ENCODE results near the gene AHCYL2.

Gene AHCYL2

DNA sequence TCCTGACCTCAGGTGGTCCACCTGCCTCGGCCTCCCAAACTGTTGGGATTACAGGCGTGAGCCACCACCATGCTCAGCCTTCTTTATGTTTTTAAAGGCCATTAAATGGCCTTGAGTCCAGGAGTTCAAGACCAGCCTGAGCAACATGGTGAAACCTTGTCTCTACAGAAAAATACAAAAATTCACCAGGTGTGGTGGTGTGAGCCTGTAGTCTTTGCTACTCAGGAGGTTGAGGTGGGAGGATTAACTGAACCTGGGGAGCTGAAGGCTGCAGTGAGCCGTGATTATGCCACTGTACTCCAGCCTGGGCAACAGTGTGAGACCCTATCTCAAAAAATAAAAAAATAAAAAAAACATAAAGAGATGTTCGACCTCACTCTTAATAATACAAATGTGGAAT, 25.4 kb upstream of the AHCYL2 start:
- Histone ChIP-seq H3K27me3 (no peaks in the 10 kb centered on the region), H3K4me3 (ENCODE audit: low read depth, low read length) (no peak overlapping the region), H3K9me3 (no peaks in the 10 kb centered on the region), H3K4me1 (no peaks in the 10 kb centered on the region), H3K36me3 (no peaks in the 10 kb centered on the region)
- no peak for DNase-seq
- TF ChIP-seq, protein P1, sequence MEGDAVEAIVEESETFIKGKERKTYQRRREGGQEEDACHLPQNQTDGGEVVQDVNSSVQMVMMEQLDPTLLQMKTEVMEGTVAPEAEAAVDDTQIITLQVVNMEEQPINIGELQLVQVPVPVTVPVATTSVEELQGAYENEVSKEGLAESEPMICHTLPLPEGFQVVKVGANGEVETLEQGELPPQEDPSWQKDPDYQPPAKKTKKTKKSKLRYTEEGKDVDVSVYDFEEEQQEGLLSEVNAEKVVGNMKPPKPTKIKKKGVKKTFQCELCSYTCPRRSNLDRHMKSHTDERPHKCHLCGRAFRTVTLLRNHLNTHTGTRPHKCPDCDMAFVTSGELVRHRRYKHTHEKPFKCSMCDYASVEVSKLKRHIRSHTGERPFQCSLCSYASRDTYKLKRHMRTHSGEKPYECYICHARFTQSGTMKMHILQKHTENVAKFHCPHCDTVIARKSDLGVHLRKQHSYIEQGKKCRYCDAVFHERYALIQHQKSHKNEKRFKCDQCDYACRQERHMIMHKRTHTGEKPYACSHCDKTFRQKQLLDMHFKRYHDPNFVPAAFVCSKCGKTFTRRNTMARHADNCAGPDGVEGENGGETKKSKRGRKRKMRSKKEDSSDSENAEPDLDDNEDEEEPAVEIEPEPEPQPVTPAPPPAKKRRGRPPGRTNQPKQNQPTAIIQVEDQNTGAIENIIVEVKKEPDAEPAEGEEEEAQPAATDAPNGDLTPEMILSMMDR (IDR thresholded peaks at IDR 0.05; ENCODE audit: low read depth, low read length): no peak

DNA sequence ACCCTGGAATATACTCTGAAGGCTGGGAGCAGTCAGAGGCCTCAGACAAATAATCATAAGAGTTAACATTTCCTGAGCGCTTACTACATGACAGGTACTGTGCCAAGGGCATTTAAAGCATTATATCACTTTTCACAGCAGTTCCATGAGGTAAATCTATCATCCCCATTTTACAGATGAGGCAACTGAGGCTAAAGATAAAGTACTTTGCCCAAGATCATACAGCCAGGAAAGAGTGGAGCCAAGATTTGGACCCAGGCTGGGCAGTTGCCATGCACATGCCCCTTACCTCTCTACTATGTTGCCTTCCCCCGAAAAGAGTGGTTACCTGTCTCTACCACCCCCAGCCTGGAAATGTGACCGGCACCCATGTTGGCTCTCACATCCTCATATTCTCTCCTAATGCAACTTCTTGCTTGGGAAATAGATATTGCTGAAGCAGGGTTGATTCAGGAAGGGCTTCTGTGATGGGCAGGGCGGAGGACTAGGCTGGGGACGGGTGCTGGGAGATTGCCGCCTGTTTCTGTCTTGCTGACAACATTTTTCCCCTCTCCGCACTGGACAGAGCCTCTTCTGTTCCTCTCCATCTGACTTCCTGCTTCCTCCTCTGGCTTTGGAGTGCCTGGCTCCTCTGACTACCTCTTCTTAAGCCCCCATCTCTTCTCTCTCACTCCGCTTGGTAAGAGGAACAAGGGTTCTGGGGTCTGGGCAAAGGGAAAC, 22.6 kb upstream of the AHCYL2 start:
- Histone ChIP-seq H3K36me3 (no peaks in the 10 kb centered on the region), H3K4me3 (ENCODE audit: low read depth, low read length) (no peak overlapping the region), H3K9me3 (no peaks in the 10 kb centered on the region), H3K27me3 (no peaks in the 10 kb centered on the region), H3K4me1 (no peaks in the 10 kb centered on the region)
- DNase-seq: no peak
- TF ChIP-seq, protein P1 (IDR thresholded peaks at IDR 0.05; ENCODE audit: low read depth, low read length): no peak

DNA sequence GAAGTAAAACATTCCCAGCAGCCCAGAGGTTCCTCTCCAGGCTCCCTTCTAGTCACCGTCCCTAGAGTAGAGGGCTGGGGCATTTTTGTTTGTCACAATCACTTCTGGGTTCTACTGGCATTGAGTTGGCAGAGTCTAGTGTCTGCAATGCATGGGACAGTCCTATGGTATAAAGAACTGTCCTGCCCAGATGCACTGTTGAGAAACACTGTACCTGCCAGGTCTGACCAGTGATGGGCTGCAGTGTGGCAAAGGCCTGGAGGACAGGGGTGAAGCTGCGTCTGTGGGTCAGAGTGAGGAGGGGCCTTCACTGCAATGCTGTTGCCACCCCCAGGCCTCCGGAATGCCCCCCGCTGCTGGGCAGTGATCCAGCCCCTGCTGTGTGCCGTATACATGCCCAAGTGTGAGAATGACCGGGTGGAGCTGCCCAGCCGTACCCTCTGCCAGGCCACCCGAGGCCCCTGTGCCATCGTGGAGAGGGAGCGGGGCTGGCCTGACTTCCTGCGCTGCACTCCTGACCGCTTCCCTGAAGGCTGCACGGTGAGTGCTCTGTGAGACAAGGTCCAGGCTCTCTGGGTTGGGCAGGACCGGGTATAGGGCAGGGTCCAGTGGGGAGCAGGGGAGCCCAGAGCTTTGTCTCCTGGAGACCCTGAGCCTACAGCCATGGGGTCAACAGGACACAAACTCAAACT, 21.6 kb upstream of the AHCYL2 start:
- DNase-seq: no peak
- Histone ChIP-seq H3K4me3 (ENCODE audit: low read depth, low read length) (no peak overlapping the region), H3K9me3 (no peaks in the 10 kb centered on the region), H3K27me3 (no peaks in the 10 kb centered on the region), H3K4me1 (no peaks in the 10 kb centered on the region), H3K36me3 (no peaks in the 10 kb centered on the region)
- TF ChIP-seq, protein P1 (IDR thresholded peaks at IDR 0.05; ENCODE audit: low read depth, low read length): no peak

DNA sequence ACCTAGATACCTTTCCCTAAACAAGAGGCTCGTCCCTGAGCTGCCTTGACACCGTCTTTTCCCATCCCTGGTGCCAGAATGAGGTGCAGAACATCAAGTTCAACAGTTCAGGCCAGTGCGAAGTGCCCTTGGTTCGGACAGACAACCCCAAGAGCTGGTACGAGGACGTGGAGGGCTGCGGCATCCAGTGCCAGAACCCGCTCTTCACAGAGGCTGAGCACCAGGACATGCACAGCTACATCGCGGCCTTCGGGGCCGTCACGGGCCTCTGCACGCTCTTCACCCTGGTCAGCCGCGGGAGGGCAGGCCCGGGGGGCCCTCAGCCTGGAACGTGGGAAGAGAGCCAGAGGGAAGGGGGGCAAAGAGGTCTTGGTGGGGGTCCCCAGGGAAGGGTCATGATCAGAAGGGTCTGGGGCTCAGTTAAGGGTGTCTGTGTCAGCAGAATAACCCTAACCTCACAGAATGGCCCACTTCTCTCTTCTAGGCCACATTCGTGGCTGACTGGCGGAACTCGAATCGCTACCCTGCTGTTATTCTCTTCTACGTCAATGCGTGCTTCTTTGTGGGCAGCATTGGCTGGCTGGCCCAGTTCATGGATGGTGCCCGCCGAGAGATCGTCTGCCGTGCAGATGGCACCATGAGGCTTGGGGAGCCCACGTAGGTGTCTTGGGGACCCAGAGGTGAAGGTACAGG, 19.6 kb upstream of the AHCYL2 start:
- Histone ChIP-seq H3K9me3 (no peaks in the 10 kb centered on the region), H3K36me3 (no peaks in the 10 kb centered on the region), H3K4me1 (no peaks in the 10 kb centered on the region), H3K4me3 (ENCODE audit: low read depth, low read length) (no peak overlapping the region), H3K27me3 (no peaks in the 10 kb centered on the region)
- DNase-seq: no peak
- TF ChIP-seq, protein P1 (IDR thresholded peaks at IDR 0.05; ENCODE audit: low read depth, low read length): no peak

DNA sequence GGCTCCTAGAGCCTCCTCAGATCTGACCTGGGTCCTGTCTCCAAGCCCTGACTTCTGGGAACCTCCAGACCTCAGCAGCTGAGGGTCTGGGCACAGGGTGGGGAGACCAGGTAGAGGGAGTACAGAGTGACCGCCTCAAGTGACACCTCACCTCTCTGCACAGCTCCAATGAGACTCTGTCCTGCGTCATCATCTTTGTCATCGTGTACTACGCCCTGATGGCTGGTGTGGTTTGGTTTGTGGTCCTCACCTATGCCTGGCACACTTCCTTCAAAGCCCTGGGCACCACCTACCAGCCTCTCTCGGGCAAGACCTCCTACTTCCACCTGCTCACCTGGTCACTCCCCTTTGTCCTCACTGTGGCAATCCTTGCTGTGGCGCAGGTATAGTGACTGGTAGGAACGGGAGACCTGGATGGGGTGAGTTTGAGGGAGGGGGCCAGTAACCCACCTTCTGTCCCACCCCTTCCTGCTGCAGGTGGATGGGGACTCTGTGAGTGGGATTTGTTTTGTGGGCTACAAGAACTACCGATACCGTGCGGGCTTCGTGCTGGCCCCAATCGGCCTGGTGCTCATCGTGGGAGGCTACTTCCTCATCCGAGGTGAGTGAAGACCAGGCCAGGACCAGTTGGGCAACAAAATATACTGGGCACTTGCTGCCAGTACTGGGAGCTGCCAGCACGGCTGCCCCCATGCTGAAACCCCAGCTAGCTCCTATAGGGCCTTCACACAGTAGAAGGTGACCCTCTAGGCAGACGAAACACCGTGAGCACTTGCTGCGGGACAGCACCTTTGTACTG, 18.6 kb upstream of the AHCYL2 start:
- H3K9me3 ChIP-seq: no peaks in the 10 kb centered on the region
- H3K4me1 ChIP-seq: no peaks in the 10 kb centered on the region
- H3K36me3 ChIP-seq: no peaks in the 10 kb centered on the region
- H3K4me3 ChIP-seq (ENCODE audit: low read depth, low read length): no peak overlapping the region
- TF ChIP-seq, protein P1 (IDR thresholded peaks at IDR 0.05; ENCODE audit: low read depth, low read length): no peak
- H3K27me3 ChIP-seq: no peaks in the 10 kb centered on the region
- DNase-seq: no peak
